ENCODE results near the gene TSPAN16.
"Not testable (repeated sequence)": the region's sequence is repeated elsewhere in the genome, so short reads cannot be mapped to it uniquely, and the experiment has no call there.

Gene TSPAN16

GRCh38 chr19:11306337-11306736 lies 10.4 kb downstream of the TSPAN16 start:
- no peak for DNase-seq

- not testable (repeated sequence) for DNase-seq
Measured at GRCh38 chr19:11320278-11320995, 24.5 kb downstream of the TSPAN16 start.

GRCh38 chr19:11321191-11322126 lies 25.5 kb downstream of the TSPAN16 start:
- no peak for DNase-seq

GRCh38 chr19:11322269-11323024 lies 26.5 kb downstream of the TSPAN16 start:
- no peak for DNase-seq

GRCh38 chr19:11323601-11324078 lies 27.7 kb downstream of the TSPAN16 start:
- peak in 1 of 51 donors; percentile 22 for DNase-seq

GRCh38 chr19:11324079-11324661 lies 28.2 kb downstream of the TSPAN16 start:
- DNase-seq: peak in 44 of 51 donors; percentile 9 to 78 (median 38)

GRCh38 chr19:11324748-11325389 lies 28.9 kb downstream of the TSPAN16 start:
- peak in 1 of 51 donors; percentile 10 for DNase-seq

GRCh38 chr19:11325544-11325943 lies 29.6 kb downstream of the TSPAN16 start:
- DNase-seq: no peak

GRCh38 chr19:11330127-11330526 lies 34.2 kb downstream of the TSPAN16 start:
- no peak for DNase-seq

- DNase-seq: no peak
Measured at GRCh38 chr19:11331502-11331901, 35.5 kb downstream of the TSPAN16 start.

GRCh38 chr19:11332822-11333221 lies 36.9 kb downstream of the TSPAN16 start:
- DNase-seq: no peak

- not testable (repeated sequence) for DNase-seq
Measured at GRCh38 chr19:11333838-11334237, 37.9 kb downstream of the TSPAN16 start.

GRCh38 chr19:11335449-11336146 lies 39.6 kb downstream of the TSPAN16 start:
- DNase-seq: no peak

- no peak for DNase-seq
Measured at GRCh38 chr19:11337080-11337479, 41.1 kb downstream of the TSPAN16 start.

- DNase-seq: no peak
Measured at GRCh38 chr19:11338121-11338520, 42.2 kb downstream of the TSPAN16 start.

- DNase-seq: peak in 1 of 51 donors; percentile 30
Measured at GRCh38 chr19:11338569-11339253, 42.8 kb downstream of the TSPAN16 start.

GRCh38 chr19:11339254-11340098 lies 43.5 kb downstream of the TSPAN16 start, which contains the start of gene RAB3D:
TSS of gene RAB3D (minus strand) at chr19:11339657. CDS start at chr19:11337399, 2,258 bp downstream.
- peak in 50 of 51 donors; percentile 17 to 90 (median 76) for DNase-seq

- DNase-seq: not testable (repeated sequence)
Measured at GRCh38 chr19:11340099-11340467, 44.1 kb downstream of the TSPAN16 start.
